ENCODE results near the gene SASH1.
"Not testable (repeated sequence)": the region's sequence is repeated elsewhere in the genome, so short reads cannot be mapped to it uniquely, and the experiment has no call there.

Gene SASH1

GRCh38 chr6:148329596-148330381, 12.8 kb upstream of the SASH1 start:
- no peak for DNase-seq

GRCh38 chr6:148332088-148332487, 10.6 kb upstream of the SASH1 start:
- DNase-seq = no peak

- no peak for DNase-seq
Measured at GRCh38 chr6:148336901-148337300, 5.7 kb upstream of the SASH1 start.

DNA sequence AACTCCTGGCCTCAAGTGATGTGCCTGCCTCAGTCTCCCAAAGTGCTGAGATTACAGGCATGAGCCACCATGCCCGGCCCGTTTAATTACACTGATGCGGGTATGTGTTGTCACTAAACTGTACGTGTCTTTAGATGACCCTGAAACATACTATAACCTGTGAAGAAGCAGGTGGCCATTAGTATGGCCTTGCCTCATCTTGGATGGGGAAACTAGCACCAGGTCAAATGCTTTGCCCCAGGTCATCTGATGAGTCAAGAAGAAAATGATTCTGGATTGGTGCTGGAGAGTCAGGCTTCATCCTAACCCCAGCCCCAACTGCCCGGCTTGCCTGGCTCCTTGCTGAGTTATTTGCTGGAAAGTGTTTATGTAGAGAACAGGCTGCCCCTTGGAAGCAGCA, 2.9 kb upstream of the SASH1 start:
- DNase-seq = no peak

DNA sequence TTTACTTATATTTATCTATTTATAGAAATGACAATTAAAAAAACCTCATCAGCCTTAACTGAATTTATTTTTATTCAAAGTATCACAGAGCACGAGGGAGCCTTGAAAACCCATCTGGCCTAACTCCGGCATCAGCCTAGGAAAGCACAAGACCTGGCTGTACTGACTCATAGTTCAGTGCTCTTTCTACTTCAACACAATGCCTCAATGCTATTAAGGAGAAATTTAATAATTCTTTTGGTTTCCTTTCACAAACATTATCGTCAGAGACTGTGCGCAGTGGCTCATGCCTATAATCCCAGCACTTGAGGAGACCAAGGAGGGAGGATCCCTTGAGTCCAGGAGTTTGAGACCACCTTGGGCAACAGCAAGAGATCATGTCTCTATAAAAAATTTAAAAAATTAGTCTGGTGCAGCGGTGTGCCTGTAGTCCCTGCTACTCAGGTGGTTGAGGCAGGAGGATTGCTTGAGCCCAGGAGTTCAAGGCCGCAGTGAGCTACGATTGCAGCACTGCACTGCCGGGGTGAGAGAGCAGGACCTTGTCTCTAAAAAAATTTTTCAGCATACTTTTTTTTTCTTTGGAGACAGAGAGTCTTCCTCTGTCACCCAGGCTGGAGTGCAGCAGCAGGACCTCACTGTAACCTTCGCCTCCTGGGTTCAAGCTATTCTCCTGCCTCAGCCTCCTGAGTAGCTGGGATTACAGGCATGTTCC, 1.9 kb upstream of the SASH1 start:
- DNase-seq = no peak

- DNase-seq = no peak
Measured at GRCh38 chr6:148342100-148342349, 613 bp upstream of the SASH1 start.

- DNase-seq = no peak
Measured at GRCh38 chr6:148343047-148343782, 577 bp downstream of the SASH1 start.

DNA sequence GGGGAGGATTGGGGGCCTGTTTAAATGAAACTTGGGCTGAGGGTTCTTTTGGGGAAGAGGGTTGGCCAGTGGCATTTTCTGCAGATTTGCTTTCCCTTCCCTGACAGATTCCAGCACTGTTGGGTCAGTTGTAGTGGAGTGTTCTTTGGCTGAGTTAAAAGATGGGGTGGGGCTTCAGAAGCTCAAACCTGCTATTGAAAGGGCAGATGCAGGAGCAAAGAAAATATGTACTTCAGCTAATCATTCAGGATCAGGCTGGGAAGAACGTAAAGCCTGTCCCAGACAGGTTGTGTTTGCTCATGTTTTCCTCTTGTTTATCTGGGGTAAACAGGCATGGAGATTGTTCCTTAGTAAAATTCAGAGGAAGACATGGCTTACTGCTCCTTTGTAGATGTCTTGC, 2.5 kb downstream of the SASH1 start:
- DNase-seq = no peak

- no peak for DNase-seq
Measured at GRCh38 chr6:148345578-148345977, 2.9 kb downstream of the SASH1 start.

GRCh38 chr6:148346681-148347440, 4.2 kb downstream of the SASH1 start:
- DNase-seq = no peak

DNA sequence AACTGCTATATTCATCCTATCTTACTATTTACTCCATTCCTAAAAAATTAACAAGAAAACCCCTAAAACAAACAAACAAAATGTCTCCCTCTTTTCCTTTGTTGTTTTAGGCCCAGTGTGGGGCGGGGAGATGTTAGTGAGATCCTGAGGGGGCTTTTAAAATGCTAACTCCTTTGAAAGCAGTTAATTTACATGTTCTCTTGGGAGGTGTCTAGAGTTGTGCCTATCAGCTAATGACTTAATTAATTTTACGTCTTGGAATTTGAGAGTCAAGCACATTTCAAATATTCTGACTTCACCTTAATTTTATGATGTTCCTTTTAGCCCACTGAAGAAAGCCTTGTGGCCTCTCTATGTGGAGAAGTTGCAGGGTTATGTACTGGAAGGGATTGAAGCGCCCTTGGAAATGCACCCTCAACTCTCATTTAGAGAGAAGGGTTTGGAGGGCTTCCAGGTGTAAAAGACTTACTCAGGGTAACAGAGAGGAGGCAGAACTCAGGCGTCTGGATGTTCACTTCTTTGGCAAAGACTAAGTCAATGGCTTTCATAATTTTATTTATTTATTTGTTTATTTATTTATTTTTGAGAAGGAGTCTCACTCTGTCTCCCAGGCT, 4.9 kb downstream of the SASH1 start:
- no peak for DNase-seq

DNA sequence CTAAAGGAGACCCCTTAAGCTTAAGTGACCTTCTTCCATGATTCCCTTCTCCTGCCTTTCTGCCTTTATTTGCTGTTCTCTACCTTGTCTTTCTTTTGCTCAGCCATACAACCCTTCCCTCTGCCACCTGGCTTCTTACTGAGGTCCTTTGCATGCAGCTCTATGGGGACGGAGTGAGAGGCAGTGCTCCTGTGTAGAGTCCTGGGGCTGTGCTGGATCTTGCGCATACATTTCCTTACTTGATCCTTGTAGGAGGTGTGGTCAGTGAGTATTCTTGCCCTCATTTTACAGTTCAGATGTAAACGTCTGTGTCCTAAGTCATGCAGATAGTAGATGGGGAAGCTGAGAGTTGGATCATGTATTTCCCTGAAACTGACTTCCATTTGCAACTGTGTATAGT, 5.7 kb downstream of the SASH1 start:
- DNase-seq = no peak

DNA sequence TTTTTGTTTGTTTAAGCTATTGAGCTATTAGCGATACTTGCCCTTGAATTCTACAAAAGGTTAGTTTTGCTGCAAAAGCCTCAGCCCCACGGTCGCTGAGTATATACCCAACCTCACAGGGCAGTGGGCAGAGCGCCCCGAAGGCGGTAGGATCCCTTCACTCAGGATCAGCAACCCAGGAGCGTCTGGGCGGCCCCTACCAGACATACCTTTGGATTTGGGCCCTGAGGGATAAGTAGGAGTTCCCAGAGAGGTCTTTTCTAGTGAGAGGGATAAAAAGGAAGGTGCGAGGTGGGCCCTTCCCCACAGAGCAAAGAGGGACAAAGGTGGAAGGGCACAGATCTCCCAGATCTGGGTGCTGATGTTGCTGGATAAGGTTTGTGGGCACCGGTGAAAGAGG, 6.1 kb downstream of the SASH1 start:
- DNase-seq = no peak

DNA sequence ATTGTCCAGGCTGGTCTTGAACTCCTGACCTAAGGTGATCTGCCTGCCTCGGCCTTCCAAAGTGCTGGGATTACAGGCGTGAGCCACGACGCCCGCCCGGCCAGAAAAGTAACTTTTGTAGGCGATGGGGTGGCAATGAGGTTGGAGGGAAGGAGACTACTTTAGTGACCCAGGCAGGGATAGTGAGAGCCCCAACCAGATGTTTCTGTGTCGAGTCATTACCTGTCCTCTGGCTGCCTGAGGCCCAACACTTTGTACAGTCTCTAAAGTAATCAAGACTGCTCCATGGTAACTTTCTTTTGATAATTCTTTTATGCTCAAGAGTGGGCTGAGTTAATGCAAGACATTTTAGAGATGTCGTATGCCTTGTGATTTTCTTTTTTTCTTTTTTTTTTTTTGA, 6.8 kb downstream of the SASH1 start:
- no peak for DNase-seq

DNA sequence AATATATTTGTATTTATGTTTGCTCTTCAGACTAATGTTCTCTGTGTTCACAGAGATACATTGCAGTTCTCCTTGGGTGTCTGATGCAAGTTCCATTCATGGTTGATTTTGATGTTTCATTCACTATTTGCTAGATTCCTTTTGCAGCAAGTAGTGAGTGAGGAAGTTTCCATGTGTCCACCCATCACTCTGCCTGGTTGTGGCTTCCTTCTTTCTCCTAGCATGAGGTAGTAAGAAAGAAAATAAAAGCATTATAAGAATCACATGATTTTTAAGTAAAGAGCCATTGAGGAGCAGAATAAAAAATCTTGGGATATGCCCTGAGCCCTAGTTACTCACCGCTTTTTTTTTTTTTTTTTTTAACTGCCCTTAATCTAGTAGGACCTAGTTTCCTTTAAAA, 8.7 kb downstream of the SASH1 start:
- DNase-seq = no peak

DNA sequence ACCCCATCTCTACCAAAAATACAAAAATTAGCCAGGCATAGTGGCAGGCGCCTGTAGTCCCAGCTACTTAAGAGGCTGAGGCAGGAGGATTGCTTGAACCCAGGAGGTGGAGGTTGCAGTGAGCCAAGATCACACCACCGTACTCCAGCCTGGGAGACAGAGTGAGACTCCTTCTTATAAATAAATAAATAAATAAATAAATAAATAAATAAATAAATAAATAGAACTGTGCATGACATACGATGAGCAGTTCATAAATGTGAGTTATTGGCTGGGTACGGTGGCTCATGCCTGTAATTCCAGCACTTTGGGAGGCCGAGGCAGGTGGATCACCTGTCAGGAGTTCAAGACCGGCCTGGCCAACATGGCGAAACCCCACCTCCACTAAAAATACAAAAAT, 9.8 kb downstream of the SASH1 start:
- not testable (repeated sequence) for DNase-seq

DNA sequence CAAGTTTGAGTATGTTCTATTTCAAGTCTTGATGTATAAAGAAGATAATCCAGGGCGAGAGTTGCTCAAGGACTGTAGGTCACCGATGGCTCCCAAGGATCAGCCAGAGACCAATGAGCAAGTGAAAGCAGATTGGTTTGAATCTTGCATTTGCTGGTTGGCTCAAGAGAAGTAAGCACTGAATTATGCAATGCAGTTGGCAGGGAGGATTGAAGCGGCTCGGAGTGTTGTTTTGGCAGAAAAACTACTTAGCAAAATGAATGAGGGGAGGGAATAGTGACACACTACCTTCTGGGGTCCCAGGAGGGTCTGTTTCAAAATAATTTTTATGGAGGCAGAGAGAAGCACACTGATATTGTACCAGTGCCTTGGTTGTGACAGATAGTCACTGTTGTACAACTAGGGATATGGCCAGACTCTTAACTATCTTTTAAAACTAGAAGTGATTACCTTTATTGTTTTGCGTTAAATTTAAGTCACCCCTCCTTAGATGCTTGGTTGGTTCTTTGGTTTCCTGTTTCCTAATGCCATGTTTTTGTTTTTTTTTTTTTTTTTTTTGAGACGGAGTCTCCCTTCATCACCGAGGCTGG, 15.7 kb downstream of the SASH1 start:
- DNase-seq = no peak

- DNase-seq = no peak
Measured at GRCh38 chr6:148359228-148359627, 16.6 kb downstream of the SASH1 start.

GRCh38 chr6:148364056-148364824, 21.6 kb downstream of the SASH1 start:
- no peak for DNase-seq

- no peak for DNase-seq
Measured at GRCh38 chr6:148365041-148365440, 22.4 kb downstream of the SASH1 start.

DNA sequence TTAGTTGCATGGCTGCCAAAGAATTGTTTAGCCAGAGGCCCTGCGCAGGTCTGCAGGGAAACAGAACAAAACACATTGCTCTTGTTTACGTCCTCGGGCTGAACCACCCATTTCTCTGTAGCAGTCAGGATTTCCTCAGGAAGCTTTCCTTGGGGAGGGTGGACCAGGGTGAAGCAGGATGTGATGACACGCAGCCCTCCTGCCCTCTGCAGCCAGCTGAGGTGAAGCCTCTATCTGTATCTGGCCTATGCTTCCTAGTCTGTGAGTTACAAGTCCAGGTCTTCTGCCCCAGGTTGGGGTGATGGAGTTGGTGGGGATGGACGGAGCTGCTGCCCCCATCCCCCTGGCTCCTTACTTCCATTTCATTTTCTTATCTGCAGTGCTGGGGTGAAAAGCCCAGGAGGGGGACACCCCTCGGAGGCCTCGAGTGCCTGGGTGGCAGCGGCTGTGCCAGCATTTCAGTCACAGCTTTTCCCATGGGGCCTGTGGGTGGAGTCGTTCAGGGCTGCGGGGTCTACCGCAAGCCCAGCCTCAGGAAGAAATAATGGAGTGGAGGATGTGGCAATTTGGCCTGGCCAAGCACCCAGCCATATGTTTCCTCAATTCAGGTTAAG, 24.9 kb downstream of the SASH1 start:
- DNase-seq = no peak
